GM21529 (cell line): Measurements from ENCODE around the gene CYP4F22.
"Not testable (repeated sequence)": the region's sequence is repeated elsewhere in the genome, so short reads cannot be mapped to it uniquely, and the experiment has no call there.

Source experiments
- ATAC-seq: cut with Tn5 transposase; IDR thresholded peaks from one replicate; pipeline ENCODE4 v1.9.1; 2021; ENCODE audit not compliant: unreplicated experiment

The CYP4F22 gene

DNA sequence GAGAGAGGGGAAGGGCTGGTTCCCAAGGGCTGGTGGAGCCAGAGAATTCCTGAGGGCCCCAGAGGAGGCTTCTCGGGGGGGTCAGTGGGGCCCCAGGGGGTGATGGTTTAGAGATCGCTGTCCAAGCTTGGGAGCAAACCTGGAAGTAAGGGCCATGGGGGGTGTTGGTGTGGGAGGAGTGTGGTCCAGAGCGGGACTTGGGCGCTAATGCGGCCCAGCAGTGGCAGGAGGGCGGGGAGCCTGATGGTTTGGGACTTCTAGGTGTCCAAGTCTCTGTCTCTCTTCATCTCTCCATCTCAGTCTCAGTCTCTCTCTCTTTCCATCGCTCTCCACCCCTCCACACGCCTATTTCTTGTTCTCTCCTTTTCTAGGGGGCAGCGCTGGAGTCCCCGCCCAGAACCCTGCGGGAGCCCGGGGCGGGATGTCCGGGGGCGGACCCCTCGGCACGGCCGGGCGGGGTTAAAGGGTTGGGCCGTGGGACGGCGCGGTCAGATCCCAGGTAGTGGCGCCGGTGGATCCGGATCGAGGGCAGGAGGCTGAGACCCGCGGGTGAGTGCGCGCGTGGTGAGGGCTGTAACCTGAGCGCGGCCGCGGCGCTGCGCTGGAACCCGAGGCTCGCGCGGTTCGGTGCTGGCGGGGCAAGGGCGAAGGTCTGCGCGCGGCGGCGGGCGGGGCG, at the start of gene CYP4F22:
Gene CYP4F22, plus strand, starts transcription at position 491 of the 676 bp plus-strand sequence. CDS start 16,812 bp downstream, outside the sequence.
- ATAC-seq = no peak

DNA sequence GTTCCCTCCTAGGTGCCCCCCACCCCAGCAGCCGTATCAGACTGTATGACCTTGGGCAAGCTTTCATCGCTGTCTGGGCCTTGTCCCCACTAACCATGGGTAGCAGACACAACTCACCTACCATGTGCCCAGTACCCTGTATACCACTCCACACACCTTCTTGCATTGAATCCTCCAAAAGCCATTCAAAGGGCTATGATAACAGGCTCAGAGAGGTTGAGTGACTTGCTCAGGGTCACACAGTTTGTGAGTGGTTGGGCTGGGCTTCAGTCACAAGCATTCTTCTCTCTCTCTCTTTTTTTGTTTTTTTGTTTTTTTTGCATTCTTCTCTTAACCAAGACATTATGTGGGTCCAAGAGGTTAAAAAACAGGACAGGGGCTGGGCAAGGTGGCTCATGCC, 46.6 kb upstream of the CYP4F22 start:
- ATAC-seq = no peak

DNA sequence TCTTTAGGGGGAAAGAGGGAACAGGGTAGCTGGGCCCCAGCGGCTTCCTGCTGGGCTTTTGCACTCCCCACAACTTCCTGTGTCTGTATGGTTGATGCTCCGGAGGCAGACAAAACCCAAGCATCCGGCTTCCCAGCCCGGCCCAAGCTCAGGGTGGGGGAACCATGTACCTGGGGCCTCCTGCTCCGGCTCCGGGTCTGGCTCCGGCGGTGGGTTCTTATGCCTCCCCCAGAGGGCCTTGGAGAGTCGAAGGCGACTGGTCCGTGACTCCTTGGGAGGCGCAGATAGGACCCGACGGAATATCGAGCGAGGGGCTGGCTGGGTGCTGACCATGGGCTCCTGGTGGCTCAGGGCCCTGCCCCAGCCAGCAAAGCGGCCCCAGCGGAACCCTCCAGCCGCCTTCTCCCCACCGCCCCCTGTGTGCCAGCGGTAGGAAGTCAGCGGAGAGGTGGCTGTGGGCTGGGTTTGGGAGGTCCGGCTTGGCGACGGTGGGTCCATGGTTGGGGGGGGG, 44.4 kb upstream of the CYP4F22 start:
- peak; percentile 51 for ATAC-seq

DNA sequence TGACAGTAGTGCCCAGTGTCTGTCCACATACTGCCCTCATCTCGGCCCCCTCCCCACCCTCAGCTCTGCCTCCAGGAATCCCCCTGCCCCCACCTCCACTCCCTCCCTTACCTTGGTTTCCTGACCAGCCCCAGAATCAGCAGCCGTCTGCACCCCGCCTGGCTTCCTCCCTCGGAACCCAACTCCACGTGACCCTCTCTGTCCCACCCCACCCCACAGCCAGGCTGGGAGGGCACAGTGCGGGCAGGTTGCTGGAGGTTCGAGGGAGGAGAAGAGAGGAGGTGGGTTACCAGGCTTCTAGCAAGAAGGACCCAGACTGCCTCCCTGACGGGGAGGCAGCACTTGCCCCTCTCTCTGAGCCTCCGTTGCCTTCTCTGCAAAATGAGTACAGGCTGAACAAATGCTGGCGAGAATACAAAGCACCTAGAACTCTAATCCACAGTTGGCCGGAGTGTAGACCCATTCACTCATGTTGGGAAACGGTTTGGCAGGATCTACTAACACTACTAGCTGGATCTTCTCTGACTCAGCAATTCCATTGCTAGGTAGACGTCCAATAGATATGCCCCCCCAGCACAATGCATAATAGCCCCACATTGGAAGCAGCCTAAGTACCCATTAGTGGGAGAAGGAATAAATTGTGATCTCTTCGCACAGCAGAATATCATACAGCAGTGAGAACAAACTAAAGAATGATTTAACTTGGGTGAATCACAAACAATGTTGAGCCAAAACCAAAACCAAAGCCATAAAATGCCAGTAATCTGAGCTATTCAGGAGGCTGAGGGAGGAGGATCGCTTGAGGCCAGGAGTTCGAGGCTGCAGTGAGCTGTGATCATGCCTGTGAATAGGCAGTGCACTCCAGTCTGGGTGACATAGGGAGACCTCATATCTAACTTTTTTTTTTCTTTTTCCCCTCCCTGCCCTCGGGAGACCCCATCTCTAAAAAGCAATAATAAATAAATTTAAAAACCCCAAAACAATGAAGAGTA, 43.6 kb upstream of the CYP4F22 start, which contains the start of gene RASAL3:
Gene RASAL3, minus strand, starts transcription at position 151 of the 992 bp plus-strand sequence. CDS start 186 bp downstream, outside the sequence.
- peak; percentile 33 for ATAC-seq

DNA sequence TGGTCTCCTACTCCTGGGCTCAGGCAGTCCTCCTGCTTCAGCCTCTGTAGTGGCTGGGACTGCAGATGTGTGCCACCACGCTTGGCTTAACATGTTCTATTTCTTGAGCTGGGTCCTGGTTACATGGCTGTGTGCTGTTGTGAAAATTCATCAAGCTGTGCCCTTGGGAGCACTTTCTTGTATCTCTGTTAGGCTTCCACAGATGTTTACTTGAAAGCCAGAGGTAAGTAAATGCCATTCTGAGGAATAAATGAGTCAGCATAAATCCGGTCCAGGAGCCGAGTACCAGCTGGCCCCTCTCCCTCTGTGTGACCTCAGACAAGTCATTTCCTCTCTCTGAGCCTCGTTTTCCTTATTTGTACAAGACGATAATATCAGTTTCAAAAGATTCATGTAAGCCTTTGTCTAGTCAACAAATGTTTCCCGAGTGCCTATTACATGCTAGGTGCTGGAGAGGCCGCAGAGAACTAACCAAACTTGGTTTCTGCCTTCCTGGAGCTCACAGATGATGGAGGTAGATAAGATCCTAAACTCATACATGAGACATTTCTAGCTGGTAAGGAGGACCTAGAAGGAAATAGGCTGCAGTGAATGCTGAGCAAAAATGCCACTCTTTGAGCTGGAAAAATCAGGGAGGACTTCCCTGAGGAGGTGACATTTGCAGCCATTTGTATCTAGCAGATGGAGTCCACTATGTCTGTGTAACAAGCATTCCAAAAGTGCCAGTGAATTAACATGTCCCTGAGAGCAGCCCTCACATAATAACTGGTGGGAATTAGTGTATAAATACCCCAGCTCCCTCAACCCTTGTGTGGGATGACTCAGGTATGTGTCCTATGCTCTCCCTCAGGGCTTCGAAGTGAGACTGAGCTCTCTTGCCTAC, 41.2 kb upstream of the CYP4F22 start:
- peak; percentile 52 for ATAC-seq

DNA sequence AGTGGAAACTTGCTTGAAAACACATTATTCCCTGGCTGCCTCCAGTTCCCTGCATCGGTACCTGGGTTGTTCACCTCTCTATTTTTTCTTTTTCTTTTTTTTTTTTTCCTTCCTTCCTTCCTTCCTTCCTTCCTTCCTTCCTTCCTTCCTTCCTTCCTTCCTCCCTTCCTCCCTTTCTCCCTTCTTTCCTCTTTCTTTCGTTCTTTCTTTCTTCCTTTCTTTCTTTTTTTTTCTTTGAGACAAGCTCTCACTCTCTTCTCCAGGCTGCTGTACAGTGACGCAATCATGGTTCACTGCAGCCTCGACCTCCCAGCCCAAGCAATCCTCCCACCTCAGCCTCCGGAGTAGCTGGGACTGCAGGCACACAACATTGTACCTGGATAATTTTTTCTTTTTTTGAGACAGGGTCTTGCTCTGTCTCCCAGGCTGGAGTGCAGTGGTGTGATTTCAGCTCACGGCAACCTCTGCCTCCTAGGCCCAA, 40.6 kb upstream of the CYP4F22 start:
- ATAC-seq = no peak

DNA sequence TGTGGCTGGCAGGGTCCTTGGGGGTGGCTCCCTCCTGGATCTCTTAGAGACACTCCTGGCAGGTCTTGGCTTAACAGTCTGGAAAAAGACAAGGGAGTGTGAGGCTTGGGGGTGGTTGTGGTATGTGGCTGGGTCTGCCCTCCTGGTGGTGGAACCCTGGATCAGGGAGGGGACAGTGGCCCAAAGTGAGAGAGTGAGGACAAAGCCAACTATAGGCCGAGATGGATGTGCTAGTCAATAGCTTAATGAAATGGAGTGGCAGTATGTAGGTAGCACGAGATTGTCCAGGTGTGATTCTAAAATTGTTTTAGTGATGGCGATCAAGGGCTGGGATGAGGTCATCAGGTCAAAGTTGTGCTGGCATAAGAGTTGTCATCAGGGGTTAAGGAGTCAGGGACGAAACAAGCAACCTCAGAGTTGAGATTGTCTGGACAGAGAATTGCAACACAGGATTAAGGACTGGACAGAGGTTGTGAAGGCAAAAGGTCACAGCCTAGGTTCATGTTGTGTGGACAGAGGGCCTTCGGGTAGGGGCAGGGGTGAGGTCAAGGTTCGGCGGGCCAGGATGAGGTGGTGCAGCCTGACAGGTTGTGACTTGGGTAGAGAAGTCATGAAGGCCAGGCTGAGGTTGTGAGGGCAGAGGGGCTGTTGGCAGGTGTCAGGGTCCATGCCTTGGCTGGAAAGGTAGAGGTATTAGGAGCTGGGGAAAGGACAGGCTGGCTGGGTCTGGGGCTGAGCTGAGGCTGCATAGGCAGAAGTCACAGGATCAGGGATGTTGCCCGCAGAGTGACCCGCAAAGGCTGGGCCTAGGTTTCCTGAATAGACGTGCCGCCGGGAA, 39.4 kb upstream of the CYP4F22 start:
- ATAC-seq = no peak

DNA sequence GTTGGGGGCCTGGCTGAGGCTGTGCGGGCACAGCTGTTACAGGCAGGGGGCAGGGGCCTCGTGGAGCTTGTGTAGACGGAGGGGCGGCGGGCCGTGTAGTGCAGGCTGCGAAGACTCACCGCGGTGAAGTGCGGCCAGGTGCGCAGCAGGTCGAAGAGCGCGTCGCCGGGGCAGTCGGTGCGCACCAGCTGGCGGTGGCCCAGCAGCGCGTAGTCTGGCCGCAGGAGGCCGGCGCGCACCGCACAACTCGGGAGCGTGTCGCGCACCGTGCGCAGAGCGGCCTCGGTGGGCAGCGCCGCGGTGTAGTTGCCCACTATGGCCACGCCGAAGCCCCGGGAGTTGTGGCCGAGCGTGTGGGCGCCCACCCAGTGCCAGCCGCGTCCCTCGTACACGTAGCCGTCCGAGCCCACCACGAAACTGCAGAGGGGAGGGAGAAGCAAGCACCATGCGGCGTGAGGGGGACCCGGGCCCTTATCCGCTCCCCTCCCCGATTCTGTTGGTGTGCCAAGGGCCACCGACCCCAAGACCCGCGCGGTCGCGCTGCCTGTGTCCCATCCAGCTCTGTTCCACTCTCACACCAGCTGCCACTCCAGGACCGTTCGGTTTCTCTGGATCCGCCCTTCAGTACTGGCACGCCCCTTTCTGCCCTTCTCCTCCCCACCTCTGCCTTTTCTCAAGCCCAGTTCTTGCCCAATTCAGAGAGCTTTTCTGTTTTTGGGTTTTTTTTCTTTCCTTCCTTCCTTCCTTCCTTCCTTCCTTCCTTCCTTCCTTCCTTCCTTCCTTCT, 38.6 kb upstream of the CYP4F22 start:
- no peak for ATAC-seq

DNA sequence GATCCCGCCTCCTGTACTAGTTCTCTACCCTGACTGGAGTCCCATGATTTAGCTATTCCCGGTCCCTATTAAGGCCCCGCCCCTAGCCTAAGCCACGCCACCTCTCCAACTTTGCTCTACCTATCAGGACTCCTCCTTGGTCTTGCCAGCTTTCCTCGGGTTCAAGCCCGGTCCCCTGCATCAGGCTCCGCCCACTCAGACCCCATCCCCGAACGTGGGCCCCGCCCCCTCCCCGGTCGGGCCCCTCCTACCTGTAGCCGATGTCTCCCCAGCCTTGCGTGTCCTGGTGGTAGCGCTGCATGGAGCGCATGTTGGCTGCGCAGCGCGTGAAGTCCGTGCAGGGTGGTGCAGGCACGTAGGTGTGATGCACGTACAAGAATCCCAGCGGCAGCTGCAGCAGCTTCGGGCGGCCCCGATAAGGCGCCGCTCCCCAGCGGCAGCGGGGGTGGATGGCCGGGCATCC, 36.7 kb upstream of the CYP4F22 start:
- no peak for ATAC-seq

DNA sequence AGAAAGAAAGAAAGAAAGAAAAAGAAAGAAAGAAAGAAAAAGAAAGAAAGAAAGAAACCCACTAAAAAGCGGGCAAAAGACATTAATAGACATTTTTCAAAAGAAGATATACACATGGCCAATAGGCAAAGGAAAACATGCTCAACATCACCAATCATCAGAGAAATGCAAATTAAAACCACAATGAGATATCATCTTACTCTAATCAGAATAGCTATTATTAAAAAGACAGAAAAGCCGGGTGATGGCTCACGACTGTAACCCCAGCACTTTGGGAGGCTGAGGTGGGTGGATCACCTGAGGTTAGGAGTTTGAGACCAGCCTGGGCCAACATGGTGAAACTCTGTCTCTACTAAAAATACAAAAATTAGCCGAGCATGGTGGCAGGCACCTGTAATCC, 34.5 kb upstream of the CYP4F22 start:
- not testable (repeated sequence) for ATAC-seq

DNA sequence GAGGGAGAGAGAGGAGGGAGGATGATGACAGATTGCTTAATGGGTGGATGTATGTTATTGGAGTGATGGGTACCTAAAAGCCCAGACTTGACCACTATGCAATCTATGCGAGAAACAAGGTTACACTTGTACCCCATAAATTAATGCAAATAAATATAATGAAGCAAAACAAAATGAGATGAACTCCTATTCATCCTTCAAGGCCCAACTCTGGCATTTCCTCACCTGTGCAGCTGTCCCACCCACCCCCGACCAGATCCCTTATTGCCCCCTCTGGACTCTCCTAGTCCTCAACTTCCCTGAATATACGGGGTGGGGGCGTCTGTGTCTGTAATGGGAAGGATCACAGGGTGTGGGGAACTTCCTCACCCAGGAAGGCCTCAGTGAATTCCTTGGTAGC, 33.2 kb upstream of the CYP4F22 start:
- ATAC-seq = no peak

DNA sequence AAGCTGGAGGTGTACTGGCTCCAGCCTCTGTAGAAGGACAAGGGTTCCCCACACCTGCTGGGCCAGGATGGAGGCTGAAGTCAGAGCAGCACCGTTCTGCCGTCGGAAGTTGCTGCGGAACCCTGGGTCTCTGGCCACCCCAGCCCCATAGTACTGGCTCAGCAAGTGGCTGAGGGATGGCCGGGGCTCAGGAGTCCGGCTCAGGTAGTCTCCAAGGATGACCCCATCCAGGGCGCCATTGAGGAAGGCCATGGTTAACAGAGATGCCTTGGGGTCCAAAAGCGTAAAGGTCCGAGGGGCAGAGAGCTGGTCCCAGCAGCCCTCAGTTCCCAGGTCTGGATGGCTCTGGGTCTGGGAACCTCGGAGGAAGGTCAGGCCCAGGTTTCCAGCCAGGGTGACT, 32.7 kb upstream of the CYP4F22 start:
- ATAC-seq = no peak

DNA sequence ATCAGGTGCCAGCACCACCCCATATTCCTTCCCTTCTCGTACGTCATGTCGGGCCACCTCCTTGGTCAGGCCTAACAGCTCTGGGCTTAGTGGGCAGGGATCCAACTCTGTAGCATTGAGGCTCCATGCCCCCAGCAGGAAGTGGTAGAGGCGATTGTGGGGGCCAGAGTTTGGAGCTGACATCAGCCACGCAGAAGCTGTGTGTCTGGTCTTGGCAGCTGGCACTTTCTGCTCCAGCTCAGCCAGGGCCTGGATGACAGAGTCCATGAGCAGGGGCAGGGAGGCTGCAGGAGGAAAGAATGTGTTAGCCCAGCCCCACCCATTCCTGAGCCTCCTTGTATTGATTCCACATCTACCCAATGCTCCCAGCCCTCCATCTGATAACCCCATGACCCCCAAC, 32.0 kb upstream of the CYP4F22 start:
- ATAC-seq = no peak

DNA sequence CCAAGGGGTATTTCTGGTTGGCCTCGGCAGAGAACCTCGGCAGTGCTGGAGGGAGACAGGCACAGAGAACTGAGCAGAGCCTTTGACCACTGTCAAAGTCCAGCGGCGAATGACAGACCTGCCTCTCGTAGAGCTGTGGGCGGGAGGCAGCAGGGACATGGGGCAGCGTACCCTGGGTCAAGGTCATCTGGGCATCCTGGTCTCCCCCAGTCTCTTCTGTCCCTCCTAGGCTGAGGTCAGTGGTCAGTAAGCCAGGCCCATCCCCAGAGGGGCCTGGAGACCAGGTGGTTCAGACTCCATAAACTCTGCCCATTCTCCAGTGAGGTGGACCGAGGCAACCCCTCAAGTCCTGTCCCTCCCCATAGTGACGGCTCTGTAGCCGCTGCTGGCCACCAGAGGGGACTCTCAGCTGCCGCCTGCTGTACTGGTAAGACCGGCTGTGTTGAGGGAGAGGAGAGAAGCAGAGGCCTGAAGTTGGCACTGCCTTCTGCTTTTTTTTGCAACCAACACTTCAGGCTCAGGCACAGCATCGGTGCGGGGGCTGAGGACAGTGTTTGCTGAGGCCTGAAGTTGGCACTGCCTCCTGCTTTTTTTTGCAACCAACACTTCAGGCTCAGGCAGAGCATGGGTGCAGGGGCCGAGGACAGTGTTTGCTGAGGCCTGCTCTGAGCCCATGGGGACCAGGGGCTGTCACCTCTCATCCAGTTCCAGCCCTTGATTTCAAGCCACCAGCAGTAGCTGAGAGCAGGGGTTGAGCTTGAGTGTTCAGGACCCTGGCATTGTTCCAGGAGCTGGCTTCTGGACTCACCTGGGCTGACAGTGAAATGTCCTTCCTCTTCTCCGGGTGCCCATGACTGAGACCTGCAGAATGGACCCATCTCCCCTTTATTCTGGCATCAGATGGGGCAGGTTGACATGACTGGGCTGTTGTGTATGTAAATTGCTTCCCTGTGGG, 28.7 kb upstream of the CYP4F22 start, which contains the start of gene PGLYRP2:
Gene PGLYRP2, minus strand, starts transcription at position 111 of the 955 bp plus-strand sequence. CDS start 130 bp downstream, outside the sequence.
- ATAC-seq = no peak

DNA sequence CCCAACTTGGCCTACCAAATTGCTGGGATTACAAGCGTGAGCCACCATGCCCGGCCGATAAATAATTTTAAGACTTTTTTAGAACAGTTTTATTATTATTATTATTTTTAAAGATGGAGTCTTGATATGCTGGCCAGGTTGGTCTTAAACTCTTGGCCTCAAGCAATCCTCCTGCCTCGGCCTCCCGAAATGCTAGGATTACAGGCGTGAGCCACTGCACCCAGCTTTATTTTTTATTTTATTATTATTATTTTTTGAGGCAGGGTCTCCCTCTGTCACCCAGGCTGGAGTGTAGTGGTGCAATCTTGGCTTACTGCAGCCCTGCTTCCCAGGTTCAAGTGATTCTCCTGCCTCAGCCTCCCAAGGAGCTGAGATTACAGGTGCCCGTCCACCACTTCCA, 27.3 kb upstream of the CYP4F22 start:
- not testable (repeated sequence) for ATAC-seq

DNA sequence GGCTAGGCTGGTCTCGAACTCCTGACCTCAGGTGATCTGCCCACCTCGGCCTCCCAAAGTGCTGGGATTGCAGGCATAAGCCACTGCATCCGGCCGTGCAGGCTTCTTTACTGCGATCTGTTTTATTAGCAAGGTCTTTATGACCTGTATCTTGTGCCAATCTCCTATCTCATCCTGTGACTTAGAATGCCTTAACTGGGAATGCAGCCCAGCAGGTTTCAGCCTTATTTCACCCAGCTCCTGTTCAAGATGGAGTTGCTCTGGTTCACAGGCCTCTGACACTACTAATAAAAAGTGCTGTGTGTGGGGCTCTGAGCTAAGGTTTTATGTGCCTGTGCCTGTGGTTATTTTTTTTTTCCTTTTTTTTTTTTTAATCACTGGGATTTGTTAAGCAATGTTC, 22.6 kb upstream of the CYP4F22 start:
- ATAC-seq = not testable (repeated sequence)

DNA sequence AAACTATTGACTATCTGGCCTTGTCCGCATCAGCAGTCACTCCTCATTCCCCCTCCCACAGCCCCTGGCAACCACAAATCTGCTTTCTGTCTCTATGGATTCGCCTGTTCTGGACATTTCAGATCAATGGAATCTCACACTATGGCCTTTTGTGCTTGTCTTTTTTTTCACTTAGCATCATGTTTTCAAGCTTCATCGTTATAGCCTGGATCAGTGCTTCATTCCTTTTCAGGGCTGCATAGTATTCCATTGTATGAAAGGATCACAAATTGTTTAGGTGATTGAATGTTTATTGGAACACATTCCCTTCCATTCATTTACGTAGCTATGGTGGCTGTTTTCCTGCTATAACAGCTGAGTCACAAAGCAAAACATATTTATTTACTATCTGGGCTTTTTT, 21.3 kb upstream of the CYP4F22 start:
- no peak for ATAC-seq
